Measurements from ENCODE around the gene MRGPRD.
"Not testable (repeated sequence)": the region's sequence is repeated elsewhere in the genome, so short reads cannot be mapped to it uniquely, and the experiment has no call there.

Gene MRGPRD

GRCh38 chr11:69005631-69006368 lies 25.0 kb upstream of the MRGPRD start:
- no peak for DNase-seq (ENCODE audit: low spot score)

- no peak for DNase-seq (ENCODE audit: low spot score)
Observed at GRCh38 chr11:69005183-69005630, 24.4 kb upstream of the MRGPRD start.

- no peak for DNase-seq (ENCODE audit: low spot score)
Observed at GRCh38 chr11:69004411-69005182, 23.8 kb upstream of the MRGPRD start.

GRCh38 chr11:69003866-69004367 lies 23.1 kb upstream of the MRGPRD start:
- no peak for DNase-seq (ENCODE audit: low spot score)

GRCh38 chr11:69003301-69003865 lies 22.6 kb upstream of the MRGPRD start:
- DNase-seq (ENCODE audit: low spot score), result no peak

GRCh38 chr11:69002570-69003231 lies 21.9 kb upstream of the MRGPRD start:
- no peak for DNase-seq (ENCODE audit: low spot score)

GRCh38 chr11:69002110-69002569 lies 21.4 kb upstream of the MRGPRD start:
- no peak for DNase-seq (ENCODE audit: low spot score)

GRCh38 chr11:69001243-69002081 lies 20.7 kb upstream of the MRGPRD start:
- no peak for DNase-seq (ENCODE audit: low spot score)

- no peak for DNase-seq (ENCODE audit: low spot score)
Observed at GRCh38 chr11:69000831-69001242, 20.1 kb upstream of the MRGPRD start.

GRCh38 chr11:69000391-69000790 lies 19.6 kb upstream of the MRGPRD start:
- no peak for DNase-seq (ENCODE audit: low spot score)

- not testable (repeated sequence) for DNase-seq (ENCODE audit: low spot score)
Observed at GRCh38 chr11:68999748-69000355, 19.1 kb upstream of the MRGPRD start.

GRCh38 chr11:68999093-68999747 lies 18.4 kb upstream of the MRGPRD start:
- no peak for DNase-seq (ENCODE audit: low spot score)

- no peak for DNase-seq (ENCODE audit: low spot score)
Observed at GRCh38 chr11:68998390-68998911, 17.7 kb upstream of the MRGPRD start.

- DNase-seq (ENCODE audit: low spot score), result no peak
Observed at GRCh38 chr11:68997995-68998348, 17.2 kb upstream of the MRGPRD start.

- no peak for DNase-seq (ENCODE audit: low spot score)
Observed at GRCh38 chr11:68997124-68997994, 16.6 kb upstream of the MRGPRD start.

- DNase-seq (ENCODE audit: low spot score), result no peak
Observed at GRCh38 chr11:68996376-68997123, 15.8 kb upstream of the MRGPRD start.

GRCh38 chr11:68994894-68995285 lies 14.1 kb upstream of the MRGPRD start:
- no peak for DNase-seq (ENCODE audit: low spot score)

GRCh38 chr11:68994161-68994893 lies 13.5 kb upstream of the MRGPRD start:
- DNase-seq (ENCODE audit: low spot score), result no peak

Measured in CD4-positive, alpha-beta T cell treated with Interleukin-6 at 100 ng/mL for 8 hours (primary cell).